ENCODE results near the gene ZRANB1. TPM values are rescaled to one million over a fixed set of nuclear protein-coding genes. Genes with fewer than 3 reads are reported as not detected.

ZRANB1 gene
- polyA plus RNA-seq, 1 of the 3 experiments (the other 2 are of a cell fraction) = 6.2 TPM

GRCh38 chr10:124918191-124918830, 23.6 kb upstream of the ZRANB1 start:
- H3K4me1 ChIP-seq (ENCODE audit: control insufficient read depth in 1 of 2, insufficient read depth in 2 of 2, low read depth in 1 of 2, low read length in 1 of 2) = peaks cover 0 to 4% of the 10 kb centered on the region in 2 experiments; a peak in 2 of 4 replicates
- peaks cover 0 to 7% of the 10 kb centered on the region in 2 experiments for H3K36me3 ChIP-seq (replicated peaks in 1 of 2; ENCODE audit: control insufficient read depth in 1 of 2, insufficient read depth in 2 of 2, low read length in 1 of 2)
- H3F3A ChIP-seq (replicated peaks; ENCODE audit: insufficient read depth) = peaks cover 19% of the 10 kb centered on the region
- H3K27me3 ChIP-seq (ENCODE audit: insufficient read depth) = no peaks in the 10 kb centered on the region
- TF ChIP-seq TAF1 (IDR thresholded peaks at IDR 0.05; ENCODE audit: borderline replicate concordance, low read depth, low read length) (no peak), NFIC (IDR thresholded peaks at IDR 0.05; ENCODE audit: borderline replicate concordance) (peak; percentile 47; the same call in 1 of the 2 replicates), ELF1 (IDR thresholded peaks at IDR 0.05) (no peak), EZH2phosphoT487 (IDR thresholded peaks at IDR 0.05; ENCODE audit: borderline replicate concordance, low read depth) (no peak), EP300 (IDR thresholded peaks at IDR 0.05; ENCODE audit: borderline replicate concordance in 1 of 2, low read depth in 1 of 2, low read length in 1 of 2) (no peak), JUND (IDR thresholded peaks at IDR 0.05) (no peak), RXRA (IDR thresholded peaks at IDR 0.05; ENCODE audit: borderline replicate concordance, low read depth) (no peak), FOSL2 (IDR thresholded peaks at IDR 0.05; ENCODE audit: borderline replicate concordance, low read depth) (peak; percentile 25; the same call in 1 of the 2 replicates), TCF12 (IDR thresholded peaks at IDR 0.05) (peak; percentile 16; the same call in 1 of the 2 replicates), RCOR1 (IDR thresholded peaks at IDR 0.05; ENCODE audit: low read length) (no peak), MXI1 (IDR thresholded peaks at IDR 0.05; ENCODE audit: low read depth, low read length) (no peak)
- peak overlapping the region; percentile 91 for H3K9ac ChIP-seq
- no peak overlapping the region for H2AFZ ChIP-seq (ENCODE audit: low read depth)
- POLR2A ChIA-PET = no interaction called here
- CTCF ChIA-PET = interaction anchor here (0.6 to 1.1 kb wide), 2 partner anchors 22 to 138 kb away, joined by 3 read pairs; no protein-coding TSS in a partner anchor
- no peaks in the 10 kb centered on the region for H3K9me2 ChIP-seq
- H3K9me3 ChIP-seq = no peaks in the 10 kb centered on the region
- peaks cover 50% of the 10 kb centered on the region for H4K20me1 ChIP-seq (ENCODE audit: insufficient read depth)
- 18% methylated on average over 15 of the region's 15 CpGs for WGBS (ENCODE audit: low lambda C conversion rate)
- H3K79me2 ChIP-seq (ENCODE audit: insufficient read depth) = peaks cover 65% of the 10 kb centered on the region
- peak overlapping the region; percentile 80 for H3K4me2 ChIP-seq
- peak overlapping the region; percentile 81 to 92 for H3K4me3 ChIP-seq (ENCODE audit: low read depth in 2 of 2, low read length in 1 of 2)
- H3K27ac ChIP-seq (ENCODE audit: low read depth in 2 of 2, low read length in 1 of 2) = peak overlapping the region; percentile 88 to 90
- no peak for DNase-seq

GRCh38 chr10:124918906-124919305, 23.0 kb upstream of the ZRANB1 start:
- DNase-seq = no peak
- Histone ChIP-seq H3K27me3 (ENCODE audit: insufficient read depth) (no peaks in the 10 kb centered on the region), H3K79me2 (ENCODE audit: insufficient read depth) (peaks cover 71% of the 10 kb centered on the region), H3K9me2 (no peaks in the 10 kb centered on the region), H4K20me1 (ENCODE audit: insufficient read depth) (peaks cover 56% of the 10 kb centered on the region), H2AFZ (ENCODE audit: low read depth) (no peak overlapping the region), H3K27ac (ENCODE audit: low read depth in 2 of 2, low read length in 1 of 2) (peak overlapping the region in 1 of 2 experiments; percentile 90; a peak in 1 of 4 replicates), H3K9ac (no peak overlapping the region), H3K4me2 (peak overlapping the region; percentile 80), H3K4me3 (ENCODE audit: low read depth in 2 of 2, low read length in 1 of 2) (peak overlapping the region; percentile 81 to 92; a peak in 2 of 4 replicates), H3K4me1 (ENCODE audit: control insufficient read depth in 1 of 2, insufficient read depth in 2 of 2, low read depth in 1 of 2, low read length in 1 of 2) (peaks cover 0 to 4% of the 10 kb centered on the region in 2 experiments; a peak in 2 of 4 replicates), H3K9me3 (no peaks in the 10 kb centered on the region), H3K36me3 (replicated peaks in 1 of 2; ENCODE audit: control insufficient read depth in 1 of 2, insufficient read depth in 2 of 2, low read length in 1 of 2) (peaks cover 0 to 9% of the 10 kb centered on the region in 2 experiments), H3F3A (replicated peaks; ENCODE audit: insufficient read depth) (peaks cover 19% of the 10 kb centered on the region)
- ChIA-PET CTCF (interaction anchor here (0.6 to 1.1 kb wide), 2 partner anchors 21 to 137 kb away, joined by 3 read pairs; no protein-coding TSS in a partner anchor), POLR2A (no interaction called here)
- no peak for TF ChIP-seq RXRA (IDR thresholded peaks at IDR 0.05; ENCODE audit: borderline replicate concordance, low read depth)
- TF ChIP-seq IRF3 (IDR thresholded peaks at IDR 0.05; ENCODE audit: low read depth, low read length) = no peak
- no peak for TF ChIP-seq POLR2AphosphoS5 (IDR thresholded peaks at IDR 0.05; ENCODE audit: low read depth, low read length)
- TF ChIP-seq ZBTB33 (IDR thresholded peaks at IDR 0.05; ENCODE audit: borderline replicate concordance, low read depth) = no peak
- no peak for TF ChIP-seq RFX5 (IDR thresholded peaks at IDR 0.05; ENCODE audit: low read length)
- no peak for TF ChIP-seq SIN3A (IDR thresholded peaks at IDR 0.05; ENCODE audit: borderline replicate concordance, low read depth, low read length)
- TF ChIP-seq FOSL2 (IDR thresholded peaks at IDR 0.05; ENCODE audit: borderline replicate concordance, low read depth) = no peak
- no peak for TF ChIP-seq EZH2phosphoT487 (IDR thresholded peaks at IDR 0.05; ENCODE audit: borderline replicate concordance, low read depth)
- no peak for TF ChIP-seq MAX (IDR thresholded peaks at IDR 0.05; ENCODE audit: low read depth)
- no peak for TF ChIP-seq GABPA (IDR thresholded peaks at IDR 0.05; ENCODE audit: low read depth)
- no peak for TF ChIP-seq TEAD4 (IDR thresholded peaks at IDR 0.05; ENCODE audit: borderline replicate concordance, insufficient read depth)
- TF ChIP-seq RCOR1 (IDR thresholded peaks at IDR 0.05; ENCODE audit: low read length) = no peak
- no peak for TF ChIP-seq RAD21 (IDR thresholded peaks at IDR 0.05; ENCODE audit: low read length)
- no peak for TF ChIP-seq USF1 (IDR thresholded peaks at IDR 0.05; ENCODE audit: borderline replicate concordance, low read depth)
- TF ChIP-seq SMC3 (IDR thresholded peaks at IDR 0.05; ENCODE audit: low read depth, low read length) = no peak
- WGBS (ENCODE audit: low lambda C conversion rate) = 86% methylated on average over 3 of the region's 3 CpGs

Data from SK-N-SH (cell line).